GM21825 (cell line): Measurements from ENCODE around the gene OPA3.

ENCODE experiments used
- ATAC-seq: cut with Tn5 transposase; IDR thresholded peaks from one replicate; pipeline ENCODE4 v1.9.1; 2021; ENCODE audit warnings: mild to moderate bottlenecking, moderate library complexity; ENCODE audit not compliant: unreplicated experiment

The OPA3 gene

GRCh38 chr19:45598267-45599001, 13.8 kb upstream of the OPA3 start:
- ATAC-seq: no peak

GRCh38 chr19:45597425-45598111, 13.0 kb upstream of the OPA3 start:
- ATAC-seq: no peak

- no peak for ATAC-seq
Observed at GRCh38 chr19:45595814-45596213, 11.2 kb upstream of the OPA3 start.

- ATAC-seq: no peak
Observed at GRCh38 chr19:45593520-45593919, 8.9 kb upstream of the OPA3 start.

GRCh38 chr19:45592366-45592765, 7.8 kb upstream of the OPA3 start:
- ATAC-seq: no peak

GRCh38 chr19:45591638-45592005, 7.0 kb upstream of the OPA3 start:
- no peak for ATAC-seq

- no peak for ATAC-seq
Observed at GRCh38 chr19:45591004-45591637, 6.5 kb upstream of the OPA3 start.

GRCh38 chr19:45590300-45591003, 5.8 kb upstream of the OPA3 start:
- ATAC-seq: no peak

- ATAC-seq: no peak
Observed at GRCh38 chr19:45589768-45590167, 5.2 kb upstream of the OPA3 start.

GRCh38 chr19:45587873-45588272, 3.3 kb upstream of the OPA3 start:
- no peak for ATAC-seq

- ATAC-seq: no peak
Observed at GRCh38 chr19:45585158-45585577, 566 bp upstream of the OPA3 start.

- ATAC-seq: no peak
Observed at GRCh38 chr19:45581576-45581975, 3.0 kb downstream of the OPA3 start.

GRCh38 chr19:45578861-45579260, 5.7 kb downstream of the OPA3 start:
- no peak for ATAC-seq

- ATAC-seq: no peak
Observed at GRCh38 chr19:45577111-45577905, 7.3 kb downstream of the OPA3 start.

GRCh38 chr19:45576682-45577081, 7.9 kb downstream of the OPA3 start:
- ATAC-seq: no peak

GRCh38 chr19:45575216-45575615, 9.4 kb downstream of the OPA3 start:
- no peak for ATAC-seq

- ATAC-seq: no peak
Observed at GRCh38 chr19:45574526-45574925, 10.1 kb downstream of the OPA3 start.

GRCh38 chr19:45571457-45572220, 13.0 kb downstream of the OPA3 start:
- no peak for ATAC-seq

GRCh38 chr19:45569619-45570421, 14.8 kb downstream of the OPA3 start:
- ATAC-seq: no peak
